Measurements from ENCODE around the gene CCDC57. TPM values are rescaled to one million over a fixed set of nuclear protein-coding genes. Genes with fewer than 3 reads are reported as not detected.

Gene CCDC57
- total RNA-seq, 4 donors from 2014 or later = 8.8 to 31.5 (median 17.1) TPM

- no peak for TF ChIP-seq CTCF (IDR thresholded peaks at IDR 0.05; ENCODE audit: low read depth)
Measured at GRCh38 chr17:82072827-82073226, 139.8 kb downstream of the CCDC57 start.

- no peak for TF ChIP-seq CTCF (IDR thresholded peaks at IDR 0.05; ENCODE audit: low read depth)
Measured at GRCh38 chr17:82070611-82071010, 142.0 kb downstream of the CCDC57 start.

GRCh38 chr17:82065638-82066303, 146.9 kb downstream of the CCDC57 start, which contains the start of gene DUS1L:
DUS1L (minus strand) TSS chr17:82065804; CDS start chr17:82065059, 745 bp downstream.
- TF ChIP-seq CTCF (IDR thresholded peaks at IDR 0.05; ENCODE audit: low read depth) = no peak

- TF ChIP-seq CTCF (IDR thresholded peaks at IDR 0.05; ENCODE audit: low read depth) = no peak
Measured at GRCh38 chr17:82065193-82065637, 147.4 kb downstream of the CCDC57 start.

GRCh38 chr17:82064433-82065192, 148.0 kb downstream of the CCDC57 start:
- no peak for TF ChIP-seq CTCF (IDR thresholded peaks at IDR 0.05; ENCODE audit: low read depth)

GRCh38 chr17:82063424-82064415, 148.9 kb downstream of the CCDC57 start:
- TF ChIP-seq CTCF (IDR thresholded peaks at IDR 0.05; ENCODE audit: low read depth) = no peak
